ENCODE measurements around the gene CCL26.

DNA sequence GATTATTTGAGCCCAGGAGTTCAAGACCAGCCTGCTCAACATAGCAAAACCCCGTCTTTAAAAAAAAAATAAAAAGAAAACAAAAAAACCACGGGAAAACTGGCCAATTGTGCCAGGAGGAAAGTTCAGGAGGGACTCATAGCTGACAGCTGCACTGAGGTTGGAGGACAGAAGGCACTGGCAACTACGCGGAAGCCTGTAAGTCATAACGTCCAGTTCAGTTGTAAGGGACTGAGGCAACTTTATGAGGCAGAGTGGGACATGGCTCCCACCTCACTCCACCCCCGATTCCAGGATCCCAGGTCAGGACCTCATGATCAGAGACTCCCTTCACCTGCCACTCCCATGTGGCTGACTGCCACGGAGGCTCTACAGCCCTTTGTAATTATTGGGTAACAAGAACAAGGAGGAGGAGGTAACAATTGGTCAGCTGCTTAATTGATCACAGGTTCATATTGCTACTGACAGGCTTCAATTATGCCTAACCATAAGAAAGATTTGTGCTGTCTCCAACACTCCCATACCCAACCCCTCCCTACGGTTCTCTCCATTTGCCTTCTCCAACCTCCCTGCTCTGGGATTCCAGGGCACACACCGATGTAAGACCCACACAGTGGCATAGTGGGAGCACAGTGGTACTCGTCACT, 43.5 kb upstream of the CCL26 start:
- TF ChIP-seq ESRRG (CRISPR knock-in tag; IDR thresholded peaks at IDR 0.05) (no peak), OSR1 (CRISPR knock-in tag; IDR thresholded peaks at IDR 0.05) (no peak), ZFP3 (CRISPR knock-in tag; IDR thresholded peaks at IDR 0.05) (no peak), TCF4 (CRISPR knock-in tag; IDR thresholded peaks at IDR 0.05; ENCODE audit: borderline replicate concordance) (no peak), GLIS3 (CRISPR knock-in tag; IDR thresholded peaks at IDR 0.05) (no peak), PPARA (CRISPR knock-in tag; IDR thresholded peaks at IDR 0.05; ENCODE audit: borderline replicate concordance) (no peak), ZNF70 (CRISPR knock-in tag; IDR thresholded peaks at IDR 0.05) (no peak)

Measured in SK-N-SH treated with all-trans-retinoic acid at 6 μM for 48 hours (cell line).